HEK293 (cell line): ENCODE results near the gene ADCY1.

Experiments
- REST ChIP-seq: fragments of 450-650 bp; formaldehyde crosslinking; IDR thresholded peaks from 2 replicates; pipeline ENCODE4 v1.5.1; 2016; ENCODE audit warnings: missing biosample characterization, missing genetic modification characterization
- YY1 ChIP-seq: fragments of 450-650 bp; formaldehyde crosslinking; IDR thresholded peaks from 2 replicates; pipeline ENCODE4 v1.5.1; 2018; ENCODE audit warnings: missing biosample characterization, missing genetic modification characterization
- ZBTB21 ChIP-seq: fragments of 450-650 bp; formaldehyde crosslinking; IDR thresholded peaks from 2 replicates; pipeline ENCODE4 v1.5.1; 2017; ENCODE audit warnings: missing biosample characterization, missing genetic modification characterization
- ZNF140 ChIP-seq: fragments of 450-650 bp; formaldehyde crosslinking; IDR thresholded peaks from 2 replicates; pipeline ENCODE4 v1.5.1; 2016; ENCODE audit warnings: missing biosample characterization, missing genetic modification characterization
- ZNF776 ChIP-seq: fragments of 450-650 bp; formaldehyde crosslinking; IDR thresholded peaks from 2 replicates; pipeline ENCODE4 v1.5.0; 2017; ENCODE audit warnings: missing biosample characterization, missing genetic modification characterization, borderline replicate concordance

GRCh38 chr7:45591101-45591906, 17.1 kb downstream of the ADCY1 start:
- TF ChIP-seq YY1 (tag by site-specific recombination) (no peak), ZBTB21 (tag by site-specific recombination) (no peak), ZNF140 (tag by site-specific recombination) (no peak), ZNF776 (tag by site-specific recombination) (no peak), REST (tag by site-specific recombination) (no peak)
